ENCODE results near the gene FTO. TPM values are rescaled to one million over a fixed set of nuclear protein-coding genes. Genes with fewer than 3 reads are reported as not detected.

The FTO gene
- total RNA-seq, 1 experiment from 2014 or later, result 57.4 TPM

- H3K9me3 Mint-ChIP-seq, result peaks cover 22% of the 10 kb centered on the region
- DNase-seq (ENCODE audit: low spot score) (no peak), ATAC-seq (no peak)
- peaks cover 14% of the 10 kb centered on the region for H3K36me3 Mint-ChIP-seq
- H3K4me1 Mint-ChIP-seq, result peaks cover 3% of the 10 kb centered on the region; the same call in 1 of the 2 replicates
- H3K4me3 Mint-ChIP-seq, result no peak overlapping the region
- CTCF ChIA-PET, result no interaction called here
- POLR2A ChIA-PET, result no interaction called here
- TF ChIP-seq SMAD3 (CRISPR knock-in tag; IDR thresholded peaks at IDR 0.05; ENCODE audit: borderline replicate concordance), result no peak
- no peak for TF ChIP-seq ZNF138 (CRISPR knock-in tag; conservative IDR thresholded peaks at IDR 0.05)
- TF ChIP-seq MYBL2 (CRISPR knock-in tag; IDR thresholded peaks at IDR 0.05), result no peak
- TF ChIP-seq AFF4 (CRISPR knock-in tag; IDR thresholded peaks at IDR 0.05; ENCODE audit: borderline replicate concordance), result no peak
- TF ChIP-seq ZNF423 (CRISPR knock-in tag; IDR thresholded peaks at IDR 0.05), result no peak
- no peak overlapping the region for H3K27ac Mint-ChIP-seq
- H3K27me3 Mint-ChIP-seq (ENCODE audit: low read depth), result no peaks in the 10 kb centered on the region
Measured at GRCh38 chr16:54026456-54026855, 322.5 kb downstream of the FTO start.

- H3K27ac Mint-ChIP-seq, result no peak overlapping the region
- POLR2A ChIA-PET, result interaction anchor here (0.5 kb wide), 1 partner anchor 21 kb away, joined by 3 read pairs; no protein-coding TSS in a partner anchor
- CTCF ChIA-PET, result no interaction called here
- H3K36me3 Mint-ChIP-seq, result peaks cover 20% of the 10 kb centered on the region
- peaks cover 28% of the 10 kb centered on the region for H3K9me3 Mint-ChIP-seq
- TF ChIP-seq FOXP1 (CRISPR knock-in tag; IDR thresholded peaks at IDR 0.05; ENCODE audit: borderline replicate concordance) (no peak), IRF1 (CRISPR knock-in tag; IDR thresholded peaks at IDR 0.05) (no peak), ZNF425 (CRISPR knock-in tag; conservative IDR thresholded peaks at IDR 0.05) (no peak), TEAD1 (CRISPR knock-in tag; IDR thresholded peaks at IDR 0.05) (no peak), ZNF121 (CRISPR knock-in tag; IDR thresholded peaks at IDR 0.05) (no peak), NFATC4 (CRISPR knock-in tag; IDR thresholded peaks at IDR 0.05) (no peak)
- no peak overlapping the region for H3K4me3 Mint-ChIP-seq
- peaks cover 3% of the 10 kb centered on the region; the same call in 1 of the 2 replicates for H3K4me1 Mint-ChIP-seq
- no peaks in the 10 kb centered on the region; the same call in 1 of the 2 replicates for H3K27me3 Mint-ChIP-seq (ENCODE audit: low read depth)
- ATAC-seq (no peak), DNase-seq (ENCODE audit: low spot score) (no peak)
Measured at GRCh38 chr16:54027062-54027461, 323.1 kb downstream of the FTO start.

DNA sequence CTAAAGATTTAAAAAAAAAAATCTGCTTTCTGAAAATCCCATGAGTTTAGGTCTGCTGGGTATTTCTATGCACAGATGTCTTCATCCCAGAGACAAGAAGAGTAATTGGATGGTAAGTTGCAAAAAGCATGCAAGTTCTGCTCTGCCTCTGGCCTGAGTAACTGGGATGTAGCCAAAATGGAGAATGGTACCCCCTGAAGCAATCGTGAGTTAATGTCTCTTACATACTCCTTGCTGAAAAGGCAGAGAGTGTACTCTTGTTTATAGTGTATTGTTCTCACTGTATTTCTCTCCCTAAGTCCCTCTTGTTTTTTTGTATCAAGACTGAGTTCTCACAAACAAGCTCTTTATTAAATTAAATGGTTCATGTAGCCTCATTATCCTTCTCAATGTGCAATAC is 323.6 kb downstream of the FTO start:
- CTCF ChIA-PET, result no interaction called here
- ATAC-seq (no peak), DNase-seq (ENCODE audit: low spot score) (no peak)
- Mint-ChIP-seq H3K27ac (no peak overlapping the region), H3K27me3 (ENCODE audit: low read depth) (no peaks in the 10 kb centered on the region; the same call in 1 of the 2 replicates), H3K36me3 (peaks cover 21% of the 10 kb centered on the region), H3K4me3 (no peak overlapping the region), H3K4me1 (peaks cover 3% of the 10 kb centered on the region; the same call in 1 of the 2 replicates), H3K9me3 (peaks cover 30% of the 10 kb centered on the region)
- POLR2A ChIA-PET, result interaction anchor here (0.5 kb wide), 1 partner anchor 21 kb away, joined by 3 read pairs; no protein-coding TSS in a partner anchor
- no peak for TF ChIP-seq ZNF232 (CRISPR knock-in tag; IDR thresholded peaks at IDR 0.05)
- no peak for TF ChIP-seq SMAD4 (CRISPR knock-in tag; IDR thresholded peaks at IDR 0.05)
- no peak for TF ChIP-seq FOXP4 (CRISPR knock-in tag; IDR thresholded peaks at IDR 0.05)
- TF ChIP-seq CBFB (CRISPR knock-in tag; IDR thresholded peaks at IDR 0.05; ENCODE audit: low read depth), result no peak
- TF ChIP-seq NR2C2 (CRISPR knock-in tag; IDR thresholded peaks at IDR 0.05), result no peak
- TF ChIP-seq, protein P1, sequence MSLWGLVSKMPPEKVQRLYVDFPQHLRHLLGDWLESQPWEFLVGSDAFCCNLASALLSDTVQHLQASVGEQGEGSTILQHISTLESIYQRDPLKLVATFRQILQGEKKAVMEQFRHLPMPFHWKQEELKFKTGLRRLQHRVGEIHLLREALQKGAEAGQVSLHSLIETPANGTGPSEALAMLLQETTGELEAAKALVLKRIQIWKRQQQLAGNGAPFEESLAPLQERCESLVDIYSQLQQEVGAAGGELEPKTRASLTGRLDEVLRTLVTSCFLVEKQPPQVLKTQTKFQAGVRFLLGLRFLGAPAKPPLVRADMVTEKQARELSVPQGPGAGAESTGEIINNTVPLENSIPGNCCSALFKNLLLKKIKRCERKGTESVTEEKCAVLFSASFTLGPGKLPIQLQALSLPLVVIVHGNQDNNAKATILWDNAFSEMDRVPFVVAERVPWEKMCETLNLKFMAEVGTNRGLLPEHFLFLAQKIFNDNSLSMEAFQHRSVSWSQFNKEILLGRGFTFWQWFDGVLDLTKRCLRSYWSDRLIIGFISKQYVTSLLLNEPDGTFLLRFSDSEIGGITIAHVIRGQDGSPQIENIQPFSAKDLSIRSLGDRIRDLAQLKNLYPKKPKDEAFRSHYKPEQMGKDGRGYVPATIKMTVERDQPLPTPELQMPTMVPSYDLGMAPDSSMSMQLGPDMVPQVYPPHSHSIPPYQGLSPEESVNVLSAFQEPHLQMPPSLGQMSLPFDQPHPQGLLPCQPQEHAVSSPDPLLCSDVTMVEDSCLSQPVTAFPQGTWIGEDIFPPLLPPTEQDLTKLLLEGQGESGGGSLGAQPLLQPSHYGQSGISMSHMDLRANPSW (CRISPR knock-in tag; conservative IDR thresholded peaks at IDR 0.05; ENCODE audit: low read depth), result no peak
- no peak for TF ChIP-seq NFE2L1 (CRISPR knock-in tag; IDR thresholded peaks at IDR 0.05)
